HepG2 (cell line): ENCODE measurements around the gene MIPEP. TPM values are rescaled to one million over a fixed set of nuclear protein-coding genes. Genes with fewer than 3 reads are reported as not detected.

ENCODE experiments used
- ATAC-seq: fragments of 200-7000 bp; cut with Tn5 transposase; 3 replicates; pipeline ENCODE4 v1.9.1; 2020; ENCODE audit warnings: mild to moderate bottlenecking, moderate library complexity
- BruUV-seq: library from RNA; stranded (reverse); fragments of 400-500 nt; replicated peaks from 2 replicates; lab custom pipeline; 2021; lab: Mats Ljungman, UMichigan
- CTCF ChIA-PET: fragments of 300-600 bp; formaldehyde crosslinking; extraction: SDS; loops from one replicate; lab custom pipeline; 2021; ENCODE audit warnings: low total read pairs, inconsistent platforms, low intra/inter-chr PET ratio; lab: Yijun Ruan, JAX
- POLR2A ChIA-PET: fragments of 350-600 bp; sonication (Branson Sonifier 250); formaldehyde crosslinking; loops from one replicate; lab custom pipeline; 2020; ENCODE audit warnings: antibody characterized with exemption, inconsistent platforms; lab: Yijun Ruan, JAX
- DNase-seq: peaks from one replicate; pipeline ENCODE4 v3.0.0-alpha.2; 2015; ENCODE audit warnings: low spot score
- FAIRE-seq: peaks from 3 replicates; lab custom pipeline; 2011; peaks lifted over from hg19 to GRCh38; lab: Jason Lieb, UNC
- H2AFZ ChIP-seq: one replicate; pipeline ENCODE4 v1.6.1; 2011; ENCODE audit warnings: low read length, inconsistent platforms
- H3K27ac ChIP-seq: fragments of 300-600 bp; 3 replicates; pipeline ENCODE4 v1.8.0; 2011; ENCODE audit warnings: mixed run types, mild to moderate bottlenecking, mixed read lengths, low read length, inconsistent platforms; ENCODE audit not compliant: insufficient read depth; ENCODE audit errors: extremely low read length
- H3K27me3 ChIP-seq, 2 experiments: fragments of 200-600 bp in 1 of 2; 2 replicates in 1 of 2; 3 replicates in 1 of 2; pipeline versions ENCODE4 v1.6.0 to v1.8.0; 2011; ENCODE audit warnings: low read length in 2 of 2, mild to moderate bottlenecking in 2 of 2, moderate library complexity in 2 of 2, inconsistent platforms in 1 of 2; ENCODE audit not compliant: insufficient read depth in 2 of 2, control insufficient read depth in 1 of 2
- H3K36me3 ChIP-seq, 2 experiments: fragments of 200-600 bp in 1 of 2; replicated peaks in 1 of 2; 2 replicates in 1 of 2; 3 replicates in 1 of 2; pipeline versions ENCODE4 v1.5.1 to v1.8.0; 2011; ENCODE audit warnings: low read length in 2 of 2, inconsistent platforms in 1 of 2; ENCODE audit not compliant: insufficient read depth in 2 of 2, control insufficient read depth in 1 of 2
- H3K4me1 ChIP-seq: 2 replicates; pipeline ENCODE4 v1.5.1; 2012; ENCODE audit warnings: low read length, inconsistent platforms; ENCODE audit not compliant: insufficient read depth
- H3K4me2 ChIP-seq: 2 replicates; pipeline ENCODE4 v1.6.0; 2011; ENCODE audit warnings: low read depth, low read length, inconsistent platforms
- H3K4me3 ChIP-seq, 3 experiments: fragments of 200-600 bp in 1 of 3; sonication (generic), shearing (Covaris generic) in 1 of 3; replicated peaks in 1 of 3; 2 replicates each; pipeline ENCODE4 v1.5.1; 2011 to 2016; ENCODE audit warnings: low read length in 3 of 3, inconsistent platforms in 2 of 3, low read depth in 2 of 3, mild to moderate bottlenecking in 2 of 3, control low read depth in 1 of 3, mixed read lengths in 1 of 3; ENCODE audit not compliant: insufficient read depth in 1 of 3
- H3K79me2 ChIP-seq: one replicate; pipeline ENCODE4 v1.6.1; 2011; ENCODE audit warnings: low read length, inconsistent platforms; ENCODE audit not compliant: insufficient read depth
- H3K9ac ChIP-seq: 2 replicates; pipeline ENCODE4 v1.6.0; 2011; ENCODE audit warnings: mild to moderate bottlenecking, low read depth, low read length, inconsistent platforms; ENCODE audit not compliant: insufficient read depth
- H3K9me3 ChIP-seq: 2 replicates; pipeline ENCODE4 v1.5.1; 2012; ENCODE audit warnings: mild to moderate bottlenecking, low read length
- H4K20me1 ChIP-seq: 2 replicates; pipeline ENCODE4 v1.6.0; 2011; ENCODE audit warnings: inconsistent platforms, mild to moderate bottlenecking, low read length, moderate library complexity; ENCODE audit not compliant: insufficient read depth
- ADNP ChIP-seq: sonication (generic); formaldehyde crosslinking; IDR thresholded peaks from 2 replicates; pipeline ENCODE4 v1.4.0; 2020; ENCODE audit warnings: missing genetic modification reagents
- ELF3 ChIP-seq: IDR thresholded peaks from 2 replicates; pipeline ENCODE4 v1.6.1; 2016; ENCODE audit warnings: missing genetic modification reagents, missing compliant biosample characterization
- FIP1L1 ChIP-seq: fragments of 200-400 bp; formaldehyde crosslinking; IDR thresholded peaks from 2 replicates; pipeline ENCODE4 v1.6.1; 2018; ENCODE audit warnings: low read depth, mild to moderate bottlenecking, low read length, moderate library complexity, borderline replicate concordance; ENCODE audit not compliant: insufficient read depth
- HNRNPUL1 ChIP-seq: fragments of 200-400 bp; formaldehyde crosslinking; IDR thresholded peaks from 2 replicates; pipeline ENCODE4 v1.6.1; 2017; ENCODE audit warnings: low read depth, mild to moderate bottlenecking, low read length, moderate library complexity
- NCOA5 ChIP-seq: sonication (generic); formaldehyde crosslinking; IDR thresholded peaks from 2 replicates; pipeline ENCODE4 v1.4.0; 2020; ENCODE audit warnings: missing genetic modification reagents
- NR0B2 ChIP-seq: sonication (generic); formaldehyde crosslinking; IDR thresholded peaks from 2 replicates; pipeline ENCODE4 v1.4.0; 2020; ENCODE audit warnings: mild to moderate bottlenecking, missing genetic modification reagents
- POLR2G ChIP-seq: fragments of 200-400 bp; formaldehyde crosslinking; IDR thresholded peaks from 2 replicates; pipeline ENCODE4 v1.6.1; 2018; ENCODE audit warnings: mild to moderate bottlenecking, low read depth, low read length, moderate library complexity
- SAP130 ChIP-seq: IDR thresholded peaks from 2 replicates; pipeline ENCODE4 v1.6.1; 2016; ENCODE audit warnings: low read depth
- TCF7L2 ChIP-seq: IDR thresholded peaks from 2 replicates; pipeline ENCODE4 v1.6.1; 2011; ENCODE audit warnings: mild to moderate bottlenecking, low read depth, low read length, moderate library complexity
- ZFYVE20 ChIP-seq: sonication (generic); formaldehyde crosslinking; IDR thresholded peaks from 2 replicates; pipeline ENCODE4 v1.8.0; 2023; ENCODE audit warnings: low read depth, mild to moderate bottlenecking, moderate library complexity, missing genetic modification reagents, borderline replicate concordance
- ZNF280B ChIP-seq: sonication (generic); formaldehyde crosslinking; IDR thresholded peaks from 2 replicates; pipeline ENCODE4 v1.5.0; 2020; ENCODE audit warnings: missing genetic modification reagents, mild to moderate bottlenecking, borderline replicate concordance
- ZNF337 ChIP-seq: sonication (generic); formaldehyde crosslinking; IDR thresholded peaks from 2 replicates; pipeline ENCODE4 v1.5.1; 2020; ENCODE audit warnings: missing genetic modification reagents, low read depth, mild to moderate bottlenecking, borderline replicate concordance
- ZNF362 ChIP-seq: sonication (generic); formaldehyde crosslinking; IDR thresholded peaks from 2 replicates; pipeline ENCODE4 v1.4.0; 2020; ENCODE audit warnings: missing genetic modification reagents, mild to moderate bottlenecking, borderline replicate concordance
- ZNF569 ChIP-seq: sonication (generic); formaldehyde crosslinking; IDR thresholded peaks from 2 replicates; pipeline ENCODE4 v1.5.0; 2020; ENCODE audit warnings: mild to moderate bottlenecking, missing genetic modification reagents, moderate library complexity, borderline replicate concordance
- ZNF619 ChIP-seq: sonication (generic); formaldehyde crosslinking; IDR thresholded peaks from 2 replicates; pipeline ENCODE4 v1.4.0; 2020; ENCODE audit warnings: mild to moderate bottlenecking, missing genetic modification reagents
- ZNF7 ChIP-seq: IDR thresholded peaks from 2 replicates; pipeline ENCODE4 v1.6.1; 2016; ENCODE audit warnings: missing biosample characterization, missing genetic modification reagents
- WGBS: methylation state at CpG from one replicate; pipeline ENCODE4 v1.1.6; 2017; ENCODE audit warnings: low lambda C conversion rate; 5-methylcytosine and 5-hydroxymethylcytosine counted together
- in situ Hi-C: cut with HindIII; loops from 2 replicates; pipeline ENCODE4 v1.10.0; 2017; ENCODE audit warnings: low pct_unique_long_range_greater_than_20kb; ENCODE audit not compliant: extremely low pct_ligation_motif_present
- intact Hi-C: fragments of 100-400 bp; cut with micrococcal nuclease; formaldehyde crosslinking; loops from one replicate; pipeline ENCODE4 v1.10.0; 2022; ENCODE audit not compliant: unreplicated experiment
- polyA plus RNA-seq, 8 experiments: library from polyadenylated mRNA; depleted of rRNA in 3 of 8; stranded (reverse) in 7 of 8; unstranded in 1 of 8; fragments of >200 nt; fragmentation: Illumina TruSeq in 4 of 8; extraction: Trizol in 4 of 8; gene quantifications; 2 replicates each; pipeline versions ENCODE4 v1.2.1 to v1.2.3, GENCODE V29; 2011 to 2016; ENCODE audit warnings: low read depth in 4 of 8, missing spikeins in 1 of 8, mixed read lengths in 1 of 8; ENCODE audit not compliant: insufficient read depth in 1 of 8
- total RNA-seq, 5 experiments: library from RNA; depleted of rRNA; stranded (reverse); fragments of >200 nt; fragmentation: Illumina TruSeq; extraction: Trizol; gene quantifications; 2 replicates each; pipeline ENCODE4 v1.2.3, GENCODE V29; 2016; ENCODE audit warnings: low read depth in 1 of 5

MIPEP gene
- total and polyA plus RNA-seq, 2 of the 13 experiments (the other 11 are each of a cell fraction or from before 2014, with no cell fraction given): 9.3 to 24.1 TPM

- H3K4me1 ChIP-seq: peaks cover 18% of the 10 kb centered on the region
- ATAC-seq: no peak
- no peak for TF ChIP-seq ZNF337 (CRISPR knock-in tag)
- no peak for TF ChIP-seq ZNF280B (CRISPR knock-in tag)
- TF ChIP-seq ADNP (CRISPR knock-in tag): no peak
- TF ChIP-seq ZNF362: no peak
- TF ChIP-seq SAP130 (CRISPR knock-in tag): no peak
- no peak for TF ChIP-seq TCF7L2
- no peak for TF ChIP-seq ZFYVE20 (CRISPR knock-in tag)
- TF ChIP-seq ZNF569: no peak
- no peak for TF ChIP-seq NR0B2 (CRISPR knock-in tag)
- TF ChIP-seq ZNF619 (CRISPR knock-in tag): no peak
- TF ChIP-seq HNRNPUL1: no peak
- TF ChIP-seq NCOA5 (CRISPR knock-in tag): no peak
- TF ChIP-seq ZNF7 (CRISPR knock-in tag): no peak
- no peak for TF ChIP-seq FIP1L1
- no peak for TF ChIP-seq POLR2G
- no peak for TF ChIP-seq ELF3 (CRISPR knock-in tag)
- in situ Hi-C loops (no loop called here), intact Hi-C loops (no loop called here)
- H3K27ac ChIP-seq: no peak overlapping the region
- BruUV-seq: no TSS peak
- H3K9me3 ChIP-seq: peaks cover 20% of the 10 kb centered on the region
- H3K4me3 ChIP-seq: no peak overlapping the region
- H3K79me2 ChIP-seq: no peaks in the 10 kb centered on the region
- no peak for FAIRE-seq
- 45% methylated on average over 3 of the region's 3 CpGs for WGBS
- no peaks in the 10 kb centered on the region for H4K20me1 ChIP-seq
- H3K9ac ChIP-seq: no peak overlapping the region
- no peaks in the 10 kb centered on the region for H3K36me3 ChIP-seq
- POLR2A ChIA-PET: interaction anchor here (0.7 kb wide), 1 partner anchor 34 kb away, joined by 3 read pairs; no protein-coding TSS in a partner anchor
- H2AFZ ChIP-seq: no peak overlapping the region
- CTCF ChIA-PET: no interaction called here
- no peak for DNase-seq
- H3K4me2 ChIP-seq: no peak overlapping the region
- H3K27me3 ChIP-seq: no peaks in the 10 kb centered on the region
Measured at GRCh38 chr13:23688336-23688735, 200.9 kb downstream of the MIPEP start.
